ENCODE measurements around the gene SLC7A9. TPM values are rescaled to one million over a fixed set of nuclear protein-coding genes. Genes with fewer than 3 reads are reported as not detected.

SLC7A9 gene
- total RNA-seq, 2 donors from 2014 or later, result 0.31 to 0.73 TPM

Other genes with a start within 250 kb of the SLC7A9 start
- gene ANKRD27, start 194.6 kb downstream of the SLC7A9 start, total RNA-seq, result 10 to 100 TPM; 35.7 to 38.2 TPM
- gene RGS9BP, start 193.9 kb downstream of the SLC7A9 start, total RNA-seq, result under 1 TPM; 0.09 to 0.11 TPM
- gene NUDT19, start 177.9 kb downstream of the SLC7A9 start, total RNA-seq, result 10 to 100 TPM; 16.6 to 17.1 TPM
- gene TDRD12, start 150.0 kb downstream of the SLC7A9 start, total RNA-seq, result under 1 TPM; 0.06 TPM
- gene CEP89, start 102.2 kb upstream of the SLC7A9 start, total RNA-seq, result 10 to 100 TPM; 10.8 to 11.4 TPM
- 1 to 10 TPM; 1.0 to 1.5 TPM for gene FAAP24, start 102.5 kb upstream of the SLC7A9 start, total RNA-seq
- gene RHPN2, start 195.1 kb upstream of the SLC7A9 start, total RNA-seq, result 10 to 100 TPM; 86.5 to 87.5 TPM
- gene GPATCH1, start 211.4 kb upstream of the SLC7A9 start, total RNA-seq, result 10 to 100 TPM in 1 of 2 donors, 1 to 10 TPM in 1; 8.3 to 10.9 TPM